ENCODE measurements around the gene TFEB. TPM values are rescaled to one million over a fixed set of nuclear protein-coding genes. Genes with fewer than 3 reads are reported as not detected.

The TFEB gene
- polyA plus RNA-seq, 4 donors: 11.5 to 153 (median 27.1) TPM

GRCh38 chr6:41713159-41713649, 22.2 kb downstream of the TFEB start:
- no peak for DNase-seq
- H3K4me3 ChIP-seq (ENCODE audit: low read depth in 1 of 3, low read length in 3 of 3): no peak overlapping the region
- H3K27ac ChIP-seq (ENCODE audit: low read depth in 1 of 3, low read length in 2 of 3): no peak overlapping the region
- FAIRE-seq: no peak
- H3K27me3 ChIP-seq (ENCODE audit: control insufficient read depth in 3 of 3, insufficient read depth in 3 of 3, low read length in 3 of 3): no peaks in the 10 kb centered on the region
- H3K9me3 ChIP-seq (ENCODE audit: control insufficient read depth in 2 of 2, insufficient read depth in 1 of 2, low read depth in 1 of 2, low read length in 1 of 2): no peaks in the 10 kb centered on the region
- peaks cover 0 to 64% (median 0%) of the 10 kb centered on the region in 3 donors for H3K4me1 ChIP-seq (ENCODE audit: control insufficient read depth in 3 of 3, insufficient read depth in 2 of 3, low read depth in 1 of 3, low read length in 2 of 3)
- WGBS, 3 donors: 25 to 47% (median 46%) methylated on average over 8 to 9 of the region's 9 CpGs
- peaks cover 0 to 79% (median 0%) of the 10 kb centered on the region in 3 donors for H3K36me3 ChIP-seq (ENCODE audit: control insufficient read depth in 3 of 3, insufficient read depth in 2 of 3, low read depth in 1 of 3, low read length in 3 of 3)

GRCh38 chr6:41712651-41713103, 22.7 kb downstream of the TFEB start:
- Histone ChIP-seq H3K36me3 (ENCODE audit: control insufficient read depth in 3 of 3, insufficient read depth in 2 of 3, low read depth in 1 of 3, low read length in 3 of 3) (peaks cover 0 to 80% (median 0%) of the 10 kb centered on the region in 3 donors), H3K27me3 (ENCODE audit: control insufficient read depth in 3 of 3, insufficient read depth in 3 of 3, low read length in 3 of 3) (no peaks in the 10 kb centered on the region), H3K4me1 (ENCODE audit: control insufficient read depth in 3 of 3, insufficient read depth in 2 of 3, low read depth in 1 of 3, low read length in 2 of 3) (peaks cover 0 to 61% (median 0%) of the 10 kb centered on the region in 3 donors), H3K9me3 (ENCODE audit: control insufficient read depth in 2 of 2, insufficient read depth in 1 of 2, low read depth in 1 of 2, low read length in 1 of 2) (no peaks in the 10 kb centered on the region), H3K4me3 (ENCODE audit: low read depth in 1 of 3, low read length in 3 of 3) (no peak overlapping the region), H3K27ac (ENCODE audit: low read depth in 1 of 3, low read length in 2 of 3) (no peak overlapping the region)
- FAIRE-seq (no peak), DNase-seq (no peak)
- 10 to 57% (median 38%) methylated on average over 10 of the region's 10 CpGs for WGBS, 3 donors

- DNase-seq (no peak), FAIRE-seq (no peak)
- Histone ChIP-seq H3K4me1 (ENCODE audit: control insufficient read depth in 3 of 3, insufficient read depth in 2 of 3, low read depth in 1 of 3, low read length in 2 of 3) (peaks cover 0 to 60% (median 0%) of the 10 kb centered on the region in 3 donors), H3K27ac (ENCODE audit: low read depth in 1 of 3, low read length in 2 of 3) (no peak overlapping the region), H3K36me3 (ENCODE audit: control insufficient read depth in 3 of 3, insufficient read depth in 2 of 3, low read depth in 1 of 3, low read length in 3 of 3) (peaks cover 0 to 81% (median 0%) of the 10 kb centered on the region in 3 donors), H3K27me3 (ENCODE audit: control insufficient read depth in 3 of 3, insufficient read depth in 3 of 3, low read length in 3 of 3) (no peaks in the 10 kb centered on the region), H3K9me3 (ENCODE audit: control insufficient read depth in 2 of 2, insufficient read depth in 1 of 2, low read depth in 1 of 2, low read length in 1 of 2) (no peaks in the 10 kb centered on the region), H3K4me3 (ENCODE audit: low read depth in 1 of 3, low read length in 3 of 3) (no peak overlapping the region)
- WGBS, 3 donors: 94 to 96% (median 94%) methylated on average over 7 to 9 of the region's 9 CpGs
These were observed 23.9 kb downstream of the TFEB start for GRCh38 chr6:41711323-41712038.

- Histone ChIP-seq H3K9me3 (ENCODE audit: control insufficient read depth in 2 of 2, insufficient read depth in 1 of 2, low read depth in 1 of 2, low read length in 1 of 2) (no peaks in the 10 kb centered on the region), H3K27me3 (ENCODE audit: control insufficient read depth in 3 of 3, insufficient read depth in 3 of 3, low read length in 3 of 3) (no peaks in the 10 kb centered on the region), H3K4me1 (ENCODE audit: control insufficient read depth in 3 of 3, insufficient read depth in 2 of 3, low read depth in 1 of 3, low read length in 2 of 3) (peaks cover 0 to 68% (median 0%) of the 10 kb centered on the region in 3 donors), H3K36me3 (ENCODE audit: control insufficient read depth in 3 of 3, insufficient read depth in 2 of 3, low read depth in 1 of 3, low read length in 3 of 3) (peaks cover 0 to 85% (median 0%) of the 10 kb centered on the region in 3 donors), H3K4me3 (ENCODE audit: low read depth in 1 of 3, low read length in 3 of 3) (no peak overlapping the region), H3K27ac (ENCODE audit: low read depth in 1 of 3, low read length in 2 of 3) (no peak overlapping the region)
- FAIRE-seq (no peak), DNase-seq (no peak)
- 87 to 91% (median 88%) methylated on average over 2 of the region's 2 CpGs for WGBS, 3 donors
These were observed 26.0 kb downstream of the TFEB start for GRCh38 chr6:41709375-41709774.

- 95 to 100% (median 98%) methylated on average over 3 of the region's 3 CpGs for WGBS, 3 donors
- no peak for FAIRE-seq
- peaks cover 0 to 64% (median 0%) of the 10 kb centered on the region in 3 donors for H3K4me1 ChIP-seq (ENCODE audit: control insufficient read depth in 3 of 3, insufficient read depth in 2 of 3, low read depth in 1 of 3, low read length in 2 of 3)
These were observed 26.6 kb downstream of the TFEB start for GRCh38 chr6:41708856-41709255.

GRCh38 chr6:41707565-41708200, 27.7 kb downstream of the TFEB start:
- Histone ChIP-seq H3K4me1 (ENCODE audit: control insufficient read depth in 3 of 3, insufficient read depth in 2 of 3, low read depth in 1 of 3, low read length in 2 of 3) (peaks cover 0 to 53% (median 0%) of the 10 kb centered on the region in 3 donors), H3K9me3 (ENCODE audit: control insufficient read depth in 2 of 2, insufficient read depth in 1 of 2, low read depth in 1 of 2, low read length in 1 of 2) (no peaks in the 10 kb centered on the region), H3K27ac (ENCODE audit: low read depth in 1 of 3, low read length in 2 of 3) (peak overlapping the region in 1 of 3 donors; percentile 5), H3K4me3 (ENCODE audit: low read depth in 1 of 3, low read length in 3 of 3) (no peak overlapping the region), H3K36me3 (ENCODE audit: control insufficient read depth in 3 of 3, insufficient read depth in 2 of 3, low read depth in 1 of 3, low read length in 3 of 3) (peaks cover 0 to 84% (median 0%) of the 10 kb centered on the region in 3 donors), H3K27me3 (ENCODE audit: control insufficient read depth in 3 of 3, insufficient read depth in 3 of 3, low read length in 3 of 3) (no peaks in the 10 kb centered on the region)
- FAIRE-seq (no peak), DNase-seq (no peak)
- WGBS, 3 donors: 66 to 78% (median 76%) methylated on average over 14 of the region's 14 CpGs

More at GRCh38 chr6:41708856-41709255, 26.6 kb downstream of the TFEB start:
- H3K27ac ChIP-seq (ENCODE audit: low read depth in 1 of 3, low read length in 2 of 3): no peak overlapping the region
- no peaks in the 10 kb centered on the region for H3K9me3 ChIP-seq (ENCODE audit: control insufficient read depth in 2 of 2, insufficient read depth in 1 of 2, low read depth in 1 of 2, low read length in 1 of 2)
- no peak overlapping the region for H3K4me3 ChIP-seq (ENCODE audit: low read depth in 1 of 3, low read length in 3 of 3)
- no peak for DNase-seq
- H3K36me3 ChIP-seq (ENCODE audit: control insufficient read depth in 3 of 3, insufficient read depth in 2 of 3, low read depth in 1 of 3, low read length in 3 of 3): peaks cover 0 to 85% (median 0%) of the 10 kb centered on the region in 3 donors
- no peaks in the 10 kb centered on the region for H3K27me3 ChIP-seq (ENCODE audit: control insufficient read depth in 3 of 3, insufficient read depth in 3 of 3, low read length in 3 of 3)

- H3K4me1 ChIP-seq (ENCODE audit: control insufficient read depth in 3 of 3, insufficient read depth in 2 of 3, low read depth in 1 of 3, low read length in 2 of 3): peaks cover 0 to 47% (median 0%) of the 10 kb centered on the region in 3 donors
- H3K27ac ChIP-seq (ENCODE audit: low read depth in 1 of 3, low read length in 2 of 3): peak overlapping the region in 1 of 3 donors; percentile 55
- peaks cover 0 to 84% (median 0%) of the 10 kb centered on the region in 3 donors for H3K36me3 ChIP-seq (ENCODE audit: control insufficient read depth in 3 of 3, insufficient read depth in 2 of 3, low read depth in 1 of 3, low read length in 3 of 3)
- FAIRE-seq: no peak
- H3K27me3 ChIP-seq (ENCODE audit: control insufficient read depth in 3 of 3, insufficient read depth in 3 of 3, low read length in 3 of 3): no peaks in the 10 kb centered on the region
- no peak overlapping the region for H3K4me3 ChIP-seq (ENCODE audit: low read depth in 1 of 3, low read length in 3 of 3)
- DNase-seq: peak in 1 of 2 donors; percentile 48
- 70 to 87% (median 78%) methylated on average over 8 to 9 of the region's 9 CpGs for WGBS, 3 donors
- H3K9me3 ChIP-seq (ENCODE audit: control insufficient read depth in 2 of 2, insufficient read depth in 1 of 2, low read depth in 1 of 2, low read length in 1 of 2): no peaks in the 10 kb centered on the region
These were observed 28.4 kb downstream of the TFEB start for GRCh38 chr6:41706876-41707564.
